GM18498 (cell line): ENCODE data around the gene CHTOP.
"Not testable (repeated sequence)": the region's sequence is repeated elsewhere in the genome, so short reads cannot be mapped to it uniquely, and the experiment has no call there.

Experiments used
- ATAC-seq: cut with Tn5 transposase; IDR thresholded peaks from one replicate; pipeline ENCODE4 v1.9.1; 2021; ENCODE audit warnings: mild to moderate bottlenecking, moderate library complexity; ENCODE audit not compliant: unreplicated experiment

The CHTOP gene

GRCh38 chr1:153633754-153634665 is at the start of gene CHTOP:
TSS of gene CHTOP (plus strand) at chr1:153634066. CDS start at chr1:153636589, 2,523 bp downstream.
- peak; percentile 85 for ATAC-seq

- ATAC-seq = no peak
These were observed 48.9 kb upstream of the CHTOP start for GRCh38 chr1:153585006-153585405.

GRCh38 chr1:153586347-153586746 is 47.5 kb upstream of the CHTOP start:
- no peak for ATAC-seq

GRCh38 chr1:153587314-153587713 is 46.6 kb upstream of the CHTOP start:
- no peak for ATAC-seq

- ATAC-seq = not testable (repeated sequence)
These were observed 45.8 kb upstream of the CHTOP start for GRCh38 chr1:153588033-153588432.

DNA sequence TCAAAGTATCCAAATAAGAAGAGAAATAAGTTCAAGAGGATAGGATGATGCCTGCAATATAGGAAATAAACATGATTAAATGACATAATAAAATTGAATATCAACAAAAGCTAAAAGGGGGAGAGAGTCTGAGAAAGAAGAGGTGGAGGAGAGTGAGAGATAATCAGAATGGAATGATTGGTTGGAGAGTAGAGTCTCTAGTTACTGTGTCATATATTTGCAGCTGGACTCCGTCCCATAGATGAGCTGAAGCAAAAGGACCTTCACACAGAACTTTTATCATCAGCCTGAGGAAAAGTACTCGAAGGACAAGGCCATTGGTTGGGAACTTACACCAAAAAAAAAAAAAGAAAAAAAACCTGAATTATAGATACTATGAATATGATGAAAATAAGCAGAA is 45.4 kb upstream of the CHTOP start:
- no peak for ATAC-seq

- no peak for ATAC-seq
These were observed 41.1 kb upstream of the CHTOP start for GRCh38 chr1:153592748-153593147.

DNA sequence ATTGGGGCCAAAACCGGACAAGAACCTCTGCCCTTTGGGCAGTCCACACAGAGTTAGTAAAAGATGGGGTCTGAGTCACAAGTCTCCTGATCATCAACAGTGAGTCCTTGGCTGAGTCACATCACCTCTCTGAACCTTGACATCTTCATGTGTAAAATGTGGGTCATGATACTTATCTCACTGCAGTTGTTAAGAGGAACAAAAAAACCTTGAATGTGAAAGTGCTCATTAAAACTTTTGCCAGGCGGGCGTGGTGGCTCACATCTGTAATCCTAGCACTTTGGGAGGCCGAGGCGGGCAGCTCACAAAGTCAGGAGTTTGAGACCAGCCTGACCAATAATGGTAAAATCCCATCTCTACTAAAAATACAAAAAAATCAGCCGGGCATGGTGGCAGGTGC is 36.7 kb upstream of the CHTOP start:
- no peak for ATAC-seq

DNA sequence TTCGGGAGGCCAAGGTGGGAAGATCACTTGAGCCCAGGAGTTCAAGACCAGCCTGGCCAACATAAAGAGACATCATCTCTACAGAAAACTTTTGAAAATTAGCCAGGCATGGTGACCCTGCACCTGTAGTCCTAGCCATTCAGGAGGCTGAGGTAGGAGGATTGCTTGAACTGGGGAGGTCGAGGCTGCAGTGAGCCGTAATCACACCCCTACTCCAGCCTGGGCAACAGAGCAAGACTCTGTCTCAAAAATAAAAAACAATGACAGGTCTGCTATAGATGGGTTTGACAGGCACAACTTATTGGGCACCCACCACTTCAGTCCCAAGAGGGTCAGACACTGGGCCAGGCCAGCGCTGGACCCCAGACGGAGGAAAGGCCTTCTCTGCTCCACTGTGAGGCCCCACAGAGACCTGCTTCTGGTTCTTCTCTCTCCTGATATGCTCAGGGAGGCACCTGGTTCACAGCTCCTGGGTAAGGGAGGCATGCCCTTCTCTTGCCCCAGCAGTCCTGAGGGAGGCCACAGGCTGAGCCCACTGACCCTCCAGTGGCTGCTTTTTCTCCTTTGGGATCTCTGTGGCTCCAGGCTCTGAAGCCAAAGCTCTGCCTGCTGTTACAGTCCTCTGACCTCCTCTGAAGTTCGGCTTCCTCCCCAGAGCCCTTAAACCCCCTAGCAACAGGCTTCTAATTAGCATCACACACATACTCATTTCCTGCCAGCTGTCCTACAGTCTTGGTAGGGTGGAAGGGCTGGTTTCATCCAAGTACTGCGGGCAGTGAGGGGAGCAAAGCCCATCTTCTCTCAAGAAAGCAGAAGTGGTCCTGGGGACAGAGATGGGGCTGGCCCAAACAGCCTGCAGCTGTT is 35.3 kb upstream of the CHTOP start:
- ATAC-seq = peak; percentile 98

GRCh38 chr1:153599847-153600246 is 34.0 kb upstream of the CHTOP start:
- no peak for ATAC-seq

GRCh38 chr1:153602749-153603148 is 31.1 kb upstream of the CHTOP start:
- ATAC-seq = no peak

GRCh38 chr1:153606194-153606593 is 27.7 kb upstream of the CHTOP start:
- ATAC-seq = no peak

DNA sequence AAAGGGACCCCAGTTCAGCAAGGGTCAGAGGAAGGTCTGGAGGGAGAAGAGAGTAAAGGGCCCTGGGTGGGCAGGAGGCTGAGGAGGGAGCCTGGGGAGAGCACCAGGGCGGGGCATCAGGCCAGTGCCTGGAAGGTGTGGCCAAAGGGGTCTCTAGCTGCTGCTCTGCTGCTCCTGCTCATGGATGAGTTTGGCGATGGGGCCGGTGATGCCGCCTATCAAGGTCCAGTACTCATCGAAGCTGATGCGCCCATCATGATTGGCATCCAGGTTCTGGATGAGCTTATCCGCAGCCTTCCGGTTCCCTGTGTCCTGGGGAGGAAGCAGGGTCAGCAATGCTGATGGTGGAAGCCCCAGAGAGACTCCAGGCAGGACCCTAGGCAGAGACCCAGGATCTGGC is 26.5 kb upstream of the CHTOP start:
- no peak for ATAC-seq

- no peak for ATAC-seq
These were observed 25.7 kb upstream of the CHTOP start for GRCh38 chr1:153608089-153608682.

DNA sequence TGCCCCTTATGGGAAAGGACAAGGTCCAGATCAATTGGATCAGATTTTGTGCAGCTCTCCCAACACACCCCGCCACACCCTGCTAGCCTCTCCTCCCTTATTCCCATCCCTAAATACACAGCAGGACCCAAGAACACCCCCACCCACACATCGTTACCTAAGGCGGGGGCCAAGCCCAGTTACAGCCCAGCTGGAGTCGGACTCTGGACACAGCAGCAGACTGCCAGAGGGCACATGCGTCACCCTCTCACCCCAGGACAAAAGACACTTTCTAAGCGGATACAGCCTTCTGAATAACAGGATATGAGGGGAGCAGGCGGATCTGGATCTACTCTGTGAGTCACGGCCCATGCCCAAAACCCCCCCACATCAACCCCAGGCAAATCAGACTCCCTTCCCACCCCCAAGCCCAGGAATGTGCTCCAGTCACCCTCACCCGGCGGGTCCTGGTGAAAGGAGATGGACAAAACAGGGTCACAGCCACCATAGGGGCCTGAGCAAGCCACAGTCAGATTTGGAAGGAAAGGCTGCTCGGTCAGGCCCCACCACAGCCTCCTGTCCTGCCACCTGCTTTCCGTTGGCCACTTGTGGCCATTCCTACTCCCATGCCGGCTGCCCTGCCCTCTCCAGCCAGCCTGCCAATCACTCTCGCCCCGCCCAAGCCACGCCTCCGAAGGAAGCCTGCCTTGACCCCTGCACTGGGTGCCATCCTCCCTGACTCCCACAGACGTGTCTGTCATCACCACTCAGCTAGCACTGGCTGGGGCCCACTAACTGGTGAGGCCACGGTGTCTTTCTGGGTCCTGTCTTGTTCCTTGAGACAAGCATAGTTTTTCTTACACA is 24.9 kb upstream of the CHTOP start:
- ATAC-seq = no peak

DNA sequence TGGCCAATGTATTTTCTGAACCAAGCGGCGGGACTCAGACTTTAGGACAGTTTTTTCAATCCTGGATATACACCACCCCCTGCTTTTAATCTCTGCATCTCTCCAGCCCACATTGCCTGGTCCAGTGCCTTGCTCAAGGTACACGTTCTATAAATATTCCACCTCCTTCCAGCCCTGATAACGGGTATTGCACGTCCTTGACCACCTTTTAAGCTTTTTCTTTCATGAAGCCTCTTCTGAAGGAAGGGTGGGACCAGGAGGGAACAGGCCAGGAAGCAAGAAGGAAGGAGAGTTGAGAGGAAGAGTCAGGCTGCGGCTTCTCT is 24.3 kb upstream of the CHTOP start:
- no peak for ATAC-seq

- ATAC-seq = no peak
These were observed 23.5 kb upstream of the CHTOP start for GRCh38 chr1:153610334-153610733.

DNA sequence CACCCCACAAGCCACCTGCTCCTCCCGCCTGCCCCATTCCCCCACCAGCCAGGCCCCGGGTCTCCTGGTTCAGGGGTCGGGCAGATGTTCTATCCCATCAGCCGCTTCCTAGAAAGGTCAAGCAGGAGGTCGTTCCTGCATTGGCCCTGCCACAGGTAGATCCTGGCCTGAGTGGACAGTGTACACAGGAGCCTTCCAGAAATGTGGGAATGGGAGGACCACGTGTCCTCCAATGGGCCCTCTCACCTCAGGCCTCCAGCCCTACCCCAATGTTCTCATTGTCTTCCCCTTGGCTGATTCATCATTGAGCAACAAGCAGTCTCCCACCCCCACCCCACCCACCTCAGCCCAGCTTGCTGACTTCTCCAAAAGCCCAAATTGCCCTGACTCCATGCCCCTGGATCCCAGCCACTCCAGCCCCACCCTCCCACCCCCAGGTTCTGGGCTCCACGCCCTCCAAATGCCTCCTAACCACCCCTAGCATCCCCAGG is 23.0 kb upstream of the CHTOP start:
- ATAC-seq = no peak

GRCh38 chr1:153611356-153611755 is 22.5 kb upstream of the CHTOP start:
- no peak for ATAC-seq

DNA sequence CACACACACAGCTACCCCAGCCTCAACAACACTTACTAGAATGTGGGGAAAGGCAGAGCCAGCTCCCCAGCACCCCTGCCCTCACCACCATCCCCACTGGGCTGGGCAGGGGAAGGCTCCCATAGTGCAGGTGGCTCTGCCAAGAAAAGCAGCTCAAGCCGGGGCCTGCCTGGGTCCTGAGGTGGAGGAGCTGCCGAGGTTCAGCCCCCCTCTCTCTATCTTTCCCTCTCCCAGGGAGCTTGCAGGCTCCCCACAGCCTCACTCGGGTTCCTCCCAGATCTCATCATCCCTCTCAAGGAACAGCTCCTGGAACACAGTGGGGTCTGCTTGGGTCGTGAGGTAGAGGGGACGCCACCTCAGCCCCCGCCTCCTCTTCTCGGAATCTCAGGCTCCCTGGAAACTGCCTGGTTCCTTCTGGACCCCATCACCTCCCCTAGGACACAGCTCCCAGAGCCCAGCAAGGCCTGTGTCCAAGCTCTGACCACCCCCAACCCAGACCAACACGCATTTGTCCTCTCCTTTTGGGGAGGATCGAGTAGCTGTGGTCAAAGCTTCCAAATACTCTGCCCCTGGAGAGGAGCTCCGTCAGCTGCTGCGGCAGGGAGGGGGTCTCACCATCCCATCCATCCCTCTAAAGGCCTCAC is 21.6 kb upstream of the CHTOP start:
- ATAC-seq = no peak
